ENCODE results near the gene HIPK3. TPM values are rescaled to one million over a fixed set of nuclear protein-coding genes. Genes with fewer than 3 reads are reported as not detected.
A peak's percentile ranks its signal among the peaks of the same experiment; 100 is the strongest.

The HIPK3 gene
- total RNA-seq, 1 experiment from 2014 or later, result 36.4 TPM

DNA sequence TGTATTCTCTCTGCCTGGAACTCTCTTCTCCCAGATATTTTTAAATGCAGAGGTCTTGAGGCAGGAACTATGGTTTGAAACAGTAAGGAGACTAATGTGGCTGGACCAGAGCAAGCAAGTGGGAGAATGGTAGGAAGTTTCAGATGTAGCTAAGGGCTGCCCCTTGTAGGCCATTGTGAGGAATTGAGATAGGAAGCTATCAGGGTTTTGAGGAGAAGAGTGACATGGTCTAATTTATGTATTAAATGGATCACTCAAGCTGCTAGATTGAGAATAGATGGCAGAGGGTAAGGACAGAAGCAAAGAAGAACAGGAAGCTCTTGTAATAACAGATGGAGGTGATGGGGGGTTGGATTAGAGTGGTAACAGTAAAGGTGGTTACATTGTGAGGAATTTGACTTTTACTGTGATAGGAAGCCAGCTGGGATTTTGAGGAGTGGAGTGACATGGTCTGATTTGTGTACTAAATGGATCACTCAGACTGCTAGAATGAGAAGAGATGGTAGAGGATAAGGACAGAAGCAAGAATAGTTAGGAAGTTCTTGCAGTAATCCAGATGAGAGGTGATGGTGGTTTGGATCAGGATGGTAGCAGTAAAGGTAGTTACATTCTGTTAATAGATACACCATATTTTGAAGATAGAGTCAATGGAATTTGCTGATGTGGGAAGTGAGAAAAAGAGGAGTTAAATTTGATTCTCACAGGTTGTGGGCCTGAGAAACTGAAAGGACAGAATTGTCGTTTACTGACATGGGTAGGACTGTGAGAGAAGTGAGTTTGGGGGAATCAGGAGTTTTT, 63.0 kb downstream of the HIPK3 start:
- H3K27me3 ChIP-seq, result no peaks in the 10 kb centered on the region
- H3K9me3 ChIP-seq, result no peaks in the 10 kb centered on the region
- H3K36me3 ChIP-seq, result peaks cover 3% of the 10 kb centered on the region; the same call in 1 of the 2 replicates
- H3K4me3 ChIP-seq, result no peak overlapping the region
- DNase-seq, result no peak

DNA sequence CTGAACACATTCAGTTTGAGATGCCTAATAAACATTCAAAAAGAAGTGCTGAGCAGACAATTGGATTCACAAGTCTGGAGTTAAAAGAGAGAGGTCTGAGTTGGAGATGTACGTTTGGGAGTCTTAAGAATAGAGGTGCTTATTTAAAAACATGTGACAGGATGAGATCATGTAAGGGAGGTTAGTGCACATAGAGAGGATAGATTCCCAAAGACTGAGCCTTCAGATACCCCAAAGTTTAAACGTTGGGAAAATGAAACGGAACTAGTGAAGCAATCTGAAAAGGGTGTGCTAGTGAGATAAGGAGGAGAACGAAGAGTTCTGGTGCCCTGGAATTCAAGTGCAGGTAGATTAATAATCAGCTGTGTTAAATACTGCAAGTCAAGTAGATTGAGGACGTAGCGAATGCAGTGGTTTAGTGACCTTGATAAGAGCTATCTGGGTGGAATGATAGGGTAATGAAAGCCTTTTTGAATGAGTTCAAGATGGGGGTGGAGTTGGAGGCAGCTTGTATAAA, 63.7 kb downstream of the HIPK3 start:
- no peak for DNase-seq
- H3K9me3 ChIP-seq, result no peaks in the 10 kb centered on the region
- H3K4me3 ChIP-seq, result no peak overlapping the region
- H3K36me3 ChIP-seq, result peaks cover 3% of the 10 kb centered on the region; the same call in 1 of the 2 replicates
- H3K27me3 ChIP-seq, result no peaks in the 10 kb centered on the region

DNA sequence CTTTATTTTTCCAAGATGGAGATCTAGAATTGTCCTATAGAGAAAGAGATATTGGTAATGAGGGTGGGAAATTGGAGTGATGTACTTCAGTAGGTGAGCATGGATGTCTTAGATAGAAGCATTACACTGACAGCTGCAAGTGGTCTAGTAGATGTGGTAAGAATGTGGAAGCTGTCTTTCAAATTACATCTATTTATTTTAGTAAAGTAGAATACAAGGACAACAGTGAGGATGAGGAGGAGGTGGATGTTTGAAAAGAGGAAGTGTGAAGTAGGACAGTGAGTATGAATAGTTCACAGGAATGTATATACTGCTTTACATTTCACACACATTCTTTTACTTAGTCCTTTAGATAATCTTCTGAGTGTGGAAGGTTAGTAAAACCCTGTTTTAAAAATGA, 64.2 kb downstream of the HIPK3 start:
- no peaks in the 10 kb centered on the region for H3K27me3 ChIP-seq
- H3K36me3 ChIP-seq, result peaks cover 3% of the 10 kb centered on the region; the same call in 1 of the 2 replicates
- no peak for DNase-seq
- H3K4me3 ChIP-seq, result no peak overlapping the region
- H3K9me3 ChIP-seq, result no peaks in the 10 kb centered on the region

DNA sequence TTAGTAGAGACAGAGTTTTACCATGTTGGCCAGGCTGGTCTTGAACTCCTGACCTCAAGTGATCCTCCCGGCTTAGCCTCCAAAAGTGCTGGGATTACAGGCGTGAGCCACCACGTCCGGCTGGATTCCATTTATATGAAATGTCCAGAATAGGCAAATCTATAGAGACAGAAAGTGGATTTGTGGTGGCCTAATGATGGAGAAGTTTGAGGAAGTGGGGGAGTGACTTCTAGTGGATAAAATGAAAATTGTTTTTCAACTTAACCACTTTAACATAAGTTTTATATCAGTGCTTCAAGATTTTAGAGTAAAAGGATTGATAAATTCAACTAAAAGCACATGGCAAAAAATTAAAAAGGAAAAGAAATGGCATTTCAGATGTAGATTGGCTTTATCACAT, 66.2 kb downstream of the HIPK3 start:
- no peak for DNase-seq
- H3K9me3 ChIP-seq, result no peaks in the 10 kb centered on the region
- H3K4me3 ChIP-seq, result no peak overlapping the region
- H3K27me3 ChIP-seq, result no peaks in the 10 kb centered on the region
- H3K36me3 ChIP-seq, result peaks cover 3% of the 10 kb centered on the region; the same call in 1 of the 2 replicates

DNA sequence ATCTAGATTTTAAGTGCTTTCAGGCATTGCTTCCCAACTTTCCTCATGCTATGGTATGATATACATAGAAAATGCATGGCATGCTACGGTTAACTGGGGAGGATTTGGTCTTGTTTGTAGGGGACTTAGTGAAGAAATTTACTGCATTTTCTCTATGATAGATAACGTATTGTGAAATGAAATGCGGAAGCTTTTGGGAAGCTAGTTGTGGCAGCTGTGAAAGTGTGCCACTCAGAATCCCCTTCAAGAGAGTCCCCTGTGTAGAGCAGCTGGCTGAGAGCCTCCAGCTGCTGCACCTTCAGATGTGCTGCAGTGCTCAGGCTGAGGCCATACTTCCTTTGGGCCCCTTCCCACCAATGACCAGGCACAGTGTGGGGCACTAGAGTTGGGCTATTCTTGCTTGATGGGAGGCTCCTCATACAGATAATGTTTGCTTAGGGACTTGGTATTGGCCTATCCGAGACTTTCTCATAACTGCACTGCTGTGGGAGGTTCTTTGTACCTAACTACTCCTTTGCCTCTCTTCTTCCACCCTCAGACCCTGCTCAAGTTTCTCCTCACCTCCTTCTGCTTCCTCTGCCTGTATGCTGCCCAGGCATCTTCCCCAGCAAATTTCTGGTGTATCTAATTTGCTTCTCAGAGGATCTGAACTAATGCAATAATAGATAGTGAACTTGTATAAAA, 67.3 kb downstream of the HIPK3 start:
- H3K9me3 ChIP-seq, result no peaks in the 10 kb centered on the region
- no peak for DNase-seq
- peaks cover 3% of the 10 kb centered on the region; the same call in 1 of the 2 replicates for H3K36me3 ChIP-seq

DNA sequence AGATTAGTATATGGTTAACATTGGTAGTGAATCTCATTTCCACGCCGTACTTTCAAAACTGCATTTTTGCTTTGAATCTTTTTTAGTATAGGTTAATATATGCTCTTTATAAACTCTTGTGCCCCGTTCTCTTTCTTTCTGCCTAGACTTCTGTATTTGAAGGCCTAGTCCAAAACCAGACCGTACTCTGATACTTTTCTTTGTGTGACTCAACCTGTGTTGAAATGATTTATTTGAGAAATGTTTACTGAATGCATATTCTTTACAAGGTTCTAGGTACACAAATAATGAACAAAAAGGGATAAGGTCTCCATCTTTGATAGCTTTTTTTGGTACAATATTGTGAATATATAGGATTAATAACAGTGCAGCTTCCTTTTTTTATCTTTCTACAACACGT, 68.3 kb downstream of the HIPK3 start:
- Histone ChIP-seq H3K36me3 (peaks cover 14% of the 10 kb centered on the region), H3K4me3 (no peak overlapping the region), H3K9me3 (no peaks in the 10 kb centered on the region), H3K27me3 (no peaks in the 10 kb centered on the region)
- DNase-seq, result no peak

More for the DNA sequence above, 67.3 kb downstream of the HIPK3 start:
- no peaks in the 10 kb centered on the region for H3K27me3 ChIP-seq
- H3K4me3 ChIP-seq, result no peak overlapping the region

DNA sequence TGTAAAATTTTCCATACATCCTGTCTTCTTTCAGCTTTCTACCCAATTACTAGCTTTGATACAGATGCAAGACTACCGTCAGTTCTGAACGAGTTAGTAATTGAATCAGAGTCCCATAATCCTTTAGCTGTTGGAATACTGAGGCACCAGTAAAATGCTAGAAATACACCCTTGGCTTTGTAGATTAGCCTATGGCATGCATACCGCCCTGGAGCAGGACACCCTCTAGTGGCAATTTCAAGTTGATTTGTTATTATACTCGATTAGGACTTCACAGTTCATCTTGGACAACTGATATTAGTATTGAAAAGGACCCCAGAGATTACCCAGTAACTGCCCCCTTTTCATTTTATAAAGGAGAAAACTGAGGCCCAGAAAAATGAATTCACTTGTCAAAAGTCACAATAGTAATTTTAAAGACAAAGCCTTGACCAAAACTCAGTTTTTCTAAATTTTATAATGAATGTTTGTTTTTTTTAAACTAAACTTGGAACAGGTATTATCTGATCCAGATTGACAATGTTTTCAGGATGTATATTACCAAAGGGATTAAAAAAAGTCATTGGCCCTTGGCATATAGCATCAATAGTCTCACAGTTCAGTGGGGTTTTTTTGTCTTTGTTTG, 72.6 kb downstream of the HIPK3 start:
- Histone ChIP-seq H3K4me3 (no peak overlapping the region), H3K9me3 (no peaks in the 10 kb centered on the region), H3K27me3 (no peaks in the 10 kb centered on the region), H3K36me3 (peaks cover 17% of the 10 kb centered on the region)
- peak; percentile 35 for DNase-seq

DNA sequence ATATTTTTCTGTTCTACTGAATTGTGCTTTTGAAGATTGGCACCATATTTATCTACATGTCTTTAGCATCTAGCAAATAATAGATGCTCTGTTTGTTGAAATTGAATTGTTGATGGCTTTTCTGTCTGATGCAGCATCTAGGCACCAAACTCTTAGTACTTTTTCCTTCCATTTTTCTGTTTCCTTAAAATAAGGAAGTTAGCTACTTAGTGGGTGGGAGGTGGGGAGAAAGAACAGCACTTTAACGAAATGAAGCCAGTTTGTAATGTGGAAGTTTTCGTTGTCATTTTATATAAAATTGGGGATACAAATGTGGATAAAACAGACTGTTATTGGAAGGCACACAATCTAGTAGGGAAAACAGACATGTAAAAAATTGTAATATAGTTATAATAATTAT, 76.6 kb downstream of the HIPK3 start:
- H3K27me3 ChIP-seq, result no peaks in the 10 kb centered on the region
- peaks cover 23% of the 10 kb centered on the region for H3K36me3 ChIP-seq
- no peak overlapping the region for H3K4me3 ChIP-seq
- DNase-seq, result no peak
- H3K9me3 ChIP-seq, result no peaks in the 10 kb centered on the region

DNA sequence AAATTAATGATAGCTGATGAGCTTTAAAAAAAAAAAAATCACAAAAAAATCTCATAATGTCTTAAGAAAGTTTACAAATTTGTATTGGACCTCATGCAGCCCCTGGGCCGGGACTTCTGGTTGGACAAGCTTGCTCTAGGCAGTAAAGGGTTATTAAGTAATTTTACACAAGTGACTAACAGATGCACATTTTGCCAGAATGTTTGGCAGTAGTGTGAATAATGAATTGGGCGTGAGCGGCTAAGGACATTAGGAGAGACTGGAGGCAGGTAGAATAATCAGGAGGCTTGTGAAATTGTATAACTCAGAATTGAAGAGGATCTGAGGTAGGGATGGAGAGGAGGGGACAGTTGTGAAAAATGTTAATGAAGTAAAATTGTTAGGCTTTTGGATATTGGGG, 77.4 kb downstream of the HIPK3 start:
- Histone ChIP-seq H3K4me3 (no peak overlapping the region), H3K9me3 (no peaks in the 10 kb centered on the region), H3K27me3 (no peaks in the 10 kb centered on the region), H3K36me3 (peaks cover 26% of the 10 kb centered on the region)
- no peak for DNase-seq

DNA sequence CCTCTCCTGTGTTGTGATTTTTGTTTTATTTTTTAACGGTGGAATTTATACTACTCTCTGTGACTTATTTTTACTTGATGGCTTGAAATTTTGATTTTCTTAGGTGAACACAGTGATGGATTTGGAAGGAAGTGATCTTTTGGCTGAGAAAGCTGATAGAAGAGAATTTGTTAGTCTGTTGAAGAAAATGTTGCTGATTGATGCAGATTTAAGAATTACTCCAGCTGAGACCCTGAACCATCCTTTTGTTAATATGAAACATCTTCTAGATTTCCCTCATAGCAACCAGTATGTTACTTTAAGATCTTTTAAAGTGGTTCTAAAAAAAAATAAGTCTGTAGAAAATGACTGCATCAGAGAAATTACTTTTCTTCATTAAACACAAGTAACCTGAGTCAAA, 82.1 kb downstream of the HIPK3 start:
- no peak overlapping the region for H3K4me3 ChIP-seq
- peaks cover 34% of the 10 kb centered on the region for H3K36me3 ChIP-seq
- no peaks in the 10 kb centered on the region for H3K27me3 ChIP-seq

DNA sequence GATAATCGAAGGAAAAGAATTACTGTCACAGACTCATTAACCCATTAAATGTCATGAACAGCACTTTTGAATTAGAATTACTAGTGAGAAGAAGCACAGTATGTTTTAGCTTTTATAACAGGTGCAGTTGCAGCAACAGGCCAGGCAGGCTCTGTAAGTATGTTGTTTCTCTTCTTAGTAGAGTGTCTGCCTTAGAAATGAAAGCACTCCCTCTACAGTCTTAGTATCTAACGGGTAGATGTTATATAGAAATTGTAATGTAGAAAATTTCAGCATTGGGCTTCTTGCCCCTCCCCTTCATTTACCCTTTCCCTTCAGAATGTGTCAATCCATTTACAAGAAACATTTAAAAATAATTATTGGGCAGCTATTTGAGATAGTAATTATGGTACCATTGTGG, 87.4 kb downstream of the HIPK3 start:
- no peak overlapping the region for H3K4me3 ChIP-seq
- peaks cover 56% of the 10 kb centered on the region for H3K36me3 ChIP-seq
- H3K9me3 ChIP-seq, result no peaks in the 10 kb centered on the region
- no peaks in the 10 kb centered on the region for H3K27me3 ChIP-seq
- DNase-seq, result no peak

More for the DNA sequence above, 82.1 kb downstream of the HIPK3 start:
- DNase-seq, result no peak
- no peaks in the 10 kb centered on the region for H3K9me3 ChIP-seq

DNA sequence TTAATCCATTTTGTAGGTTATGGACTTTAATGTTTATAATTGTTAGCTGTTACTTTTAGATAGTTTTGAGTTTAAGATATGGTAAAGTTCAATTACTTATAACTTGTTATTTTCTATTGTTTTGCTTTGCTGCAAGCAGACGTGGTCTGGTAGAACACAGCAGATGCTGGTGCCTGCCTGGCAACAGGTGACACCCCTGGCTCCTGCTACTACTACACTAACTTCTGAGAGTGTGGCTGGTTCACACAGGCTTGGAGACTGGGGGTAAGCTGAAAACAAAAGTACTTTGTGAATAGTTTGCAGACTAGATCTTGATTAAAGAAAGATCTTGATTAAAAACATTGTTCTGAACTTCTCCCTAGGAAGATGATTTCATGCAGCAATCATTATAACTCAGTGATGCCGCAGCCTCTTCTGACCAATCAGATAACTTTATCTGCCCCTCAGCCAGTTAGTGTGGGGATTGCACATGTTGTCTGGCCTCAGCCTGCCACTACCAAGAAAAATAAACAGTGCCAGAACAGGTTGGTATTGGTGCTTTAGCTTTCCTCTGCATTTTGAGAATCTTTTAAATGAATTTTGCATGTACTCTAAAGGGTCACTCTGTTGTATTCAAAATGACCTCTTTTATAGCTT, 90.4 kb downstream of the HIPK3 start:
- H3K4me3 ChIP-seq, result no peak overlapping the region
- H3K27me3 ChIP-seq, result no peaks in the 10 kb centered on the region
- H3K9me3 ChIP-seq, result no peaks in the 10 kb centered on the region
- DNase-seq, result no peak
- H3K36me3 ChIP-seq, result peaks cover 67% of the 10 kb centered on the region

DNA sequence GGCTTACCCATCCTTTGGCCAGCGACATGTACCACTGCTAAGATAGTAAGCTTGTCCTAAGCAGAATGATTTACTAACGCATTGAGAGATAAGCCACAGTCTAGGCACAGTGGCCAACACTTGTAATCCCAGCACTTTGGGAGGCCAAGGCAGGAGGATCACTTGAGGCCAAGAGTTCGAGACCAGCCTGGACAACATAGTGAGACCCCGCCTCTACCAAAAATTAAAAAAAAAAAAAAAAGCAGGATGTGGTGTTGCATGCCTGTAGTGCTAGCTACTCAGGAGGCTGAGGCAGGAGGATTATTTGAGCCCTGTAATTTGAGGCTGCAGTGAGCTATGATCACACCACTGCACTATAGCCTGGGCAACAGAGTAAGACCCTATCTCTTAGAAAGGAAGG, 93.1 kb downstream of the HIPK3 start:
- no peaks in the 10 kb centered on the region for H3K9me3 ChIP-seq
- DNase-seq, result no peak
- peaks cover 81% of the 10 kb centered on the region for H3K36me3 ChIP-seq
- no peaks in the 10 kb centered on the region for H3K27me3 ChIP-seq
- no peak overlapping the region for H3K4me3 ChIP-seq

DNA sequence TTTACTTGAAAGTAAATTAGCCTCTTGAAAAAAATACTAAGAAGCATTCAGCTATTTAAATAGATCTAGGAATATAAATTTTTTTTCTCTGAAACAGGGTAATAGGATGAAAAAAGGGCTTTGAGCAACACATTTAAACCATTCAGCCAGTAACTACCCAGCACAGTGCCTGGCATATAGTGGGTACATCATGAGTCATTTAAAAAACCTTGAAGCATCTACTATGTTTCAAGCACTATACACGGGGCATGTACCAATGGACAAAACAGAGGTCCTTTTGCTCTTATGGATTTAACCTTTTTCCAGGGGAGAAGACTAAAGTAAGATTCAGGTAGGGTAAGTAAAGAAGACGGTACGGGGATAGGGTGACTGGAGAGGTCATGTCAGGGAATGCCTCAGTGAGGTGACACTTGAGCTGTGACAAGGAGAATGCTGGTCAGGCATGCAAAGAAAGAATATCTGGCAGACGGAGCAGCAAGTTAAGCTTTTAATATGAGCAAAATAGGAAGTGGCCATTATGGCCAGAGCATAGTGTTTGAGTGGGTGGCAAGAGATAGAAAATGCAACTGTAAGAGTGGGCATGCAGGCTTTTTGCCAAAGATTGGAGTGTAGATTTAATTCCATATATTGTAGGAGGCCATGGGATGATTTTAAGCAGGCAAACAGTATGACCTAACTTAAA, 101.1 kb downstream of the HIPK3 start:
- H3K36me3 ChIP-seq, result peaks cover 18% of the 10 kb centered on the region
- no peak for DNase-seq
- no peaks in the 10 kb centered on the region for H3K27me3 ChIP-seq
- H3K4me3 ChIP-seq, result no peak overlapping the region
- no peaks in the 10 kb centered on the region for H3K9me3 ChIP-seq

DNA sequence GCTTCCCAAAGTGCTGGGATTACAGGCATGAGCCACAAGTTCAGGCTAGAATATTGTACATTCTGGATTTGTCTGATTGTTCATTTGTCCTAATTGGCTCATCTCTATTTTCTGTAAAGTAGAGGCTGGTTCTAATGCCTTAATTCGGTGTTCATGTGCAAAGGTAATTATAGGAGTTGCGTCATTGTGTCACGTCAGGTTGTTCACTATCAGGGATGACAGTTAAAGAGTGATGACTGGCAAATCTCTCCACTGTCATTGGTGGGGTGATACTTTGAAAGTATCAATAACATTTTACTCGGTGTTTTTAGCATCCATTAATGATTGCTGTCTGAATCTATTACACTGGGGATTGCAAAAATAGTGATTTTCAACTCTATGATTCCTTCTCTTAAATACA, 103.5 kb downstream of the HIPK3 start:
- Histone ChIP-seq H3K4me3 (no peak overlapping the region), H3K36me3 (peaks cover 5% of the 10 kb centered on the region; the same call in 1 of the 2 replicates), H3K27me3 (no peaks in the 10 kb centered on the region), H3K9me3 (no peaks in the 10 kb centered on the region)
- DNase-seq, result no peak

All from MG63 (cell line).